ENCODE measurements around the gene TUBB2B.

DNA sequence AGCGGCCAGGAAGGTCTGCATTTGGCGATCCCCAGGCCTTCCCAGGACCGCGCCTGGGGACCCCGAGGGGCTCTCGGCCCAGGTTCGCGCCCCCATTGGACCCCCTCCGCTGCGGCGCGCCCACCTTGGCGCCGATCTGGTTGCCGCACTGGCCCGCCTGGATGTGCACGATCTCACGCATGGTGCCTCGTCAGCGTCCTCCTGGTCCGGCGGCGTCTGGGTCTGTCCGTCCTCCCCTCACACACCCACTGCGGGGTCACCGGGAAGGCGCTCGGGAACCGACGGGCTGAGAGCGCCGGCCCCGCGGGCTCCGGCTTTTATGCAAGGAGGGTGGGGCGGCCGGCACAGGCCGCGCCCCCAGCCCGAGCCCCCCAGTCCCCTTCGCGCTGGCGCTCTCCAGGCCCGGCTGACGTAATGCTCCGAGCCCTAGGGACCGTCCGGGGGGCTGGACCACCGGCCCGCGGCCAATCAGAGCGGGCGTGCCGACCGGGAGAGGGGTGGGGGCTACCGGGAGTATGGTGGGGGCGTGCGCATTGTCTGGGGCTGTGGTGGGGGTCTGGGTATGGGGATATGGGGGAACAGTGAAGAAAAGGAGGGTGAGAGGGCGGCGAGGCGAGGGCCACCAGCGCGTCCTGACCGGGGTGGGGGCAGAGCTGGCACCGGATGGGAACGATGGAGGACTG is at the start of gene TUBB2B:
- TF ChIP-seq FOXA1 (IDR thresholded peaks at IDR 0.05) (no peak), ARNT (IDR thresholded peaks at IDR 0.05) (no peak), ZNF384 (IDR thresholded peaks at IDR 0.05) (no peak)
